Uterus (tissue), 2 donors: ENCODE data around the gene SEPHS1.

Experiments used
- POLR2A ChIP-seq, 2 donors: fragments of 450-650 bp; IDR thresholded peaks; one replicate each; pipeline ENCODE4 v1.6.1; 2016; ENCODE audit warnings: antibody characterized with exemption in 2 of 2, mild to moderate bottlenecking in 1 of 2, moderate library complexity in 1 of 2
- TF ChIP-seq, protein P1 (sequence below), 4 experiments: fragments of 200-600 bp in 2 of 4; fragments of 450-650 bp in 2 of 4; sonication (generic) in 2 of 4; IDR thresholded peaks; one replicate each; pipeline ENCODE4 v1.5.1; 2016 to 2019; ENCODE audit warnings: antibody characterized with exemption in 4 of 4, mild to moderate bottlenecking in 2 of 4, moderate library complexity in 1 of 4

DNA sequence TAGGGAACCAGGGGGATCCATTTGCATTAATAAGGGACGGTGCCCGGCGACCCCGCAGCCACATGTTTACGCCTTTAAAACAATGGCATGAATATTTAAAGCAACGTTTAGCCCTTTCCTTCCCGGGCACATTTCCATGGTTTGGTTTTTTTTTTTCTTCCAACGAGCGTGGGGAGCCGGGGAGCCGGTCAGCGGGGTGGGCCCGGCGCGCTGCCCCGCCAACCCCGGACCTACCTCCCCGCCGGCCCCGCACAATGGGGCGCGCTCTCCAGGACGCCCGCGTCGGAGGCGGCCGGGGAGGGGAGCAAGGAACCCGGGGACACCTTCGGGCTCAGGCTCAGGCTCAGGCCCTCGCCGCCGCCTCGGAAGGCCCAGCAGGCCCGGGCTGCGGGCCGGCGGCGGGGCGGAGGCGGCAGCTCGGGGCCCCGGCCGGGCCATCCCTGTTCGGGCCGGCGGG, 1.0 kb downstream of the SEPHS1 start:
- TF ChIP-seq, protein P1, sequence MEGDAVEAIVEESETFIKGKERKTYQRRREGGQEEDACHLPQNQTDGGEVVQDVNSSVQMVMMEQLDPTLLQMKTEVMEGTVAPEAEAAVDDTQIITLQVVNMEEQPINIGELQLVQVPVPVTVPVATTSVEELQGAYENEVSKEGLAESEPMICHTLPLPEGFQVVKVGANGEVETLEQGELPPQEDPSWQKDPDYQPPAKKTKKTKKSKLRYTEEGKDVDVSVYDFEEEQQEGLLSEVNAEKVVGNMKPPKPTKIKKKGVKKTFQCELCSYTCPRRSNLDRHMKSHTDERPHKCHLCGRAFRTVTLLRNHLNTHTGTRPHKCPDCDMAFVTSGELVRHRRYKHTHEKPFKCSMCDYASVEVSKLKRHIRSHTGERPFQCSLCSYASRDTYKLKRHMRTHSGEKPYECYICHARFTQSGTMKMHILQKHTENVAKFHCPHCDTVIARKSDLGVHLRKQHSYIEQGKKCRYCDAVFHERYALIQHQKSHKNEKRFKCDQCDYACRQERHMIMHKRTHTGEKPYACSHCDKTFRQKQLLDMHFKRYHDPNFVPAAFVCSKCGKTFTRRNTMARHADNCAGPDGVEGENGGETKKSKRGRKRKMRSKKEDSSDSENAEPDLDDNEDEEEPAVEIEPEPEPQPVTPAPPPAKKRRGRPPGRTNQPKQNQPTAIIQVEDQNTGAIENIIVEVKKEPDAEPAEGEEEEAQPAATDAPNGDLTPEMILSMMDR (IDR thresholded peaks at IDR 0.05), result no peak
- no peak for TF ChIP-seq POLR2A (IDR thresholded peaks at IDR 0.05)
